ENCODE results near the gene SFXN3.

GRCh38 chr10:101007099-101007711 is 23.8 kb upstream of the SFXN3 start:
- TF ChIP-seq, protein P1, sequence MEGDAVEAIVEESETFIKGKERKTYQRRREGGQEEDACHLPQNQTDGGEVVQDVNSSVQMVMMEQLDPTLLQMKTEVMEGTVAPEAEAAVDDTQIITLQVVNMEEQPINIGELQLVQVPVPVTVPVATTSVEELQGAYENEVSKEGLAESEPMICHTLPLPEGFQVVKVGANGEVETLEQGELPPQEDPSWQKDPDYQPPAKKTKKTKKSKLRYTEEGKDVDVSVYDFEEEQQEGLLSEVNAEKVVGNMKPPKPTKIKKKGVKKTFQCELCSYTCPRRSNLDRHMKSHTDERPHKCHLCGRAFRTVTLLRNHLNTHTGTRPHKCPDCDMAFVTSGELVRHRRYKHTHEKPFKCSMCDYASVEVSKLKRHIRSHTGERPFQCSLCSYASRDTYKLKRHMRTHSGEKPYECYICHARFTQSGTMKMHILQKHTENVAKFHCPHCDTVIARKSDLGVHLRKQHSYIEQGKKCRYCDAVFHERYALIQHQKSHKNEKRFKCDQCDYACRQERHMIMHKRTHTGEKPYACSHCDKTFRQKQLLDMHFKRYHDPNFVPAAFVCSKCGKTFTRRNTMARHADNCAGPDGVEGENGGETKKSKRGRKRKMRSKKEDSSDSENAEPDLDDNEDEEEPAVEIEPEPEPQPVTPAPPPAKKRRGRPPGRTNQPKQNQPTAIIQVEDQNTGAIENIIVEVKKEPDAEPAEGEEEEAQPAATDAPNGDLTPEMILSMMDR (CRISPR knock-in tag; IDR thresholded peaks at IDR 0.05): no peak
- TF ChIP-seq ZNF101 (CRISPR knock-in tag; IDR thresholded peaks at IDR 0.05; ENCODE audit: borderline replicate concordance, low read depth) (no peak), ZNF407 (CRISPR knock-in tag; IDR thresholded peaks at IDR 0.05; ENCODE audit: not compliant biosample characterization) (no peak), EZH2 (conservative IDR thresholded peaks at IDR 0.05; ENCODE audit: low read depth, low read length) (no peak)
